Skeletal muscle cell (primary cell): ENCODE data around the gene ZSWIM4.

Experiments used
- DNase-seq: peaks from one replicate; pipeline ENCODE4 v3.0.0-alpha.2; 2010; ENCODE audit warnings: low read depth
- H3K4me3 ChIP-seq: 2 replicates; pipeline ENCODE4 v1.5.1; 2011; ENCODE audit warnings: low read depth, mild to moderate bottlenecking, control low read depth, low read length, moderate library complexity

ZSWIM4 gene

DNA sequence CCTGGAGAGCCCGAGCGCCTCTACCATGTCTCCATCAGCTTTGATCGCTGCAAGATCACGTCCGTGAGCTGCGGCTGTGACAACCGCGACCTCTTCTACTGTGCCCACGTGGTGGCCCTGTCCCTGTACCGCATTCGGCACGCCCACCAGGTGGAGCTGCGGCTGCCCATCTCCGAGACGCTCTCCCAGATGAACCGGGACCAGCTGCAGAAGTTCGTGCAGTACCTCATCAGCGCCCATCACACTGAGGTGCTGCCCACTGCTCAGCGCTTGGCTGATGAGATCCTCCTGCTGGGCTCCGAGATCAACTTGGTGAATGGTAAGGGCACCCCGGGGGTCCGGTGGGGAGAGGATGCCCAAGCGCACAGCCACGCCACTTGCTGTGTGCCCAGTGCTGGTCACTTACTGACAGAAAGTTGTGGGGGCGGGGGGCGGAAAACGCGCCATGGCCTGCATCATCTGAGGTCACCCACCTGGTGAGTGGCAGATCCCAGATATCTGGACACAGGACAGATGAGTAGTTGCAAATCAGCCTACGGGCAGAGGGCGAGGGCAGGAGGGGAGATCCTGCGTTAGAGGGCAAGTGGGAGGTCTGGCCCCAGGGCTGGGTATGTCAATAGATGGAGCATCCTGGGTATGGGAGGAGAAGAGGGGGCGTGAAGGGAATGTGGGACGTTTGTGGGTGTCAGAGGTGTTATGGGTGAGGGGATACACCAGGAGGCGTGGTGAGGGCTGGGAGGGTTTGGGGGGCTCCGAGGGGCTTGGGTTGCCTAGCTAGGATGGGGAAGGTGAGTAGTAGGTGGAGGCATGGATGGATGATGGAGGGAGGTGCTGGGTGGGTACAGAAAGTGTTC, 9.8 kb downstream of the ZSWIM4 start:
- DNase-seq, result no peak
- H3K4me3 ChIP-seq, result no peak overlapping the region

GRCh38 chr19:13806728-13807127, 11.5 kb downstream of the ZSWIM4 start:
- no peak for DNase-seq
- H3K4me3 ChIP-seq, result no peak overlapping the region

- no peak for DNase-seq
- no peak overlapping the region for H3K4me3 ChIP-seq
Observed at GRCh38 chr19:13807421-13808021, 12.3 kb downstream of the ZSWIM4 start.

DNA sequence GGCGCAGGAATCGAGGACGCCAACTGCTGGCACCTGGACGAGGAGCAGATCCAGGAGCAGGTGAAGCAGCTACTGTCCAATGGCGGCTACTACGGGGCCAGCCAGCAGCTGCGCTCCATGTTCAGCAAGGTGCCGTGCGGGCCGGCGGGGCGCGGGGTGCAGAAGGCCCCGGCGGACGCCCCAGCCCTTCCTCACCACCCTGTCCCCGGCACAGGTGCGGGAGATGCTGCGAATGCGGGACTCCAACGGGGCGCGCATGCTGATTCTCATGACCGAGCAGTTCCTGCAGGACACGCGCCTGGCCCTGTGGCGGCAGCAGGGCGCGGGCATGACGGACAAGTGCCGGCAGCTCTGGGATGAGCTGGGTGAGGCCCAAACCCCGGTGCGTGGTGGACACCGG, 13.6 kb downstream of the ZSWIM4 start:
- no peak for DNase-seq
- H3K4me3 ChIP-seq, result no peak overlapping the region

- no peak overlapping the region for H3K4me3 ChIP-seq
- no peak for DNase-seq
Observed at GRCh38 chr19:13812544-13812943, 17.3 kb downstream of the ZSWIM4 start.

DNA sequence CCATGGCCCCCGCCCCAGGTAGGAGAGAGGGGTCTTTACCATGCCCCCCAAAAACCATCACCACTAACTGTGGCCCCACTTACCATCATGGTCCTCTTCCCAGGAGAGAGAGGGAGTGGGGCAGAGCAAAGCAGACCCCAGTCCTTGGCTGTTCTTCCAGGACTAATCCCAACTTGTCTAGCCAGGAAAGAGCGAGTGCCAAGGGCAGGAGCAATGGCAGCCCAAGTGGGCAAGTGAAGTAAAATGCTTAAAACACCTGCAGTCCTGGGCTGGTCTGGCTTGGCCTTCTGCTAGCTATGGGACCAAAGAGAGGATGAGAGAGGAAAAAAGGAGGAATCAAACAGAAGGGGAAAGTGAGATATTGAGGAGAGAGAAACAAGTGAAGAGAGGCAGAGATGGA, 17.9 kb downstream of the ZSWIM4 start:
- no peak overlapping the region for H3K4me3 ChIP-seq
- DNase-seq, result no peak

DNA sequence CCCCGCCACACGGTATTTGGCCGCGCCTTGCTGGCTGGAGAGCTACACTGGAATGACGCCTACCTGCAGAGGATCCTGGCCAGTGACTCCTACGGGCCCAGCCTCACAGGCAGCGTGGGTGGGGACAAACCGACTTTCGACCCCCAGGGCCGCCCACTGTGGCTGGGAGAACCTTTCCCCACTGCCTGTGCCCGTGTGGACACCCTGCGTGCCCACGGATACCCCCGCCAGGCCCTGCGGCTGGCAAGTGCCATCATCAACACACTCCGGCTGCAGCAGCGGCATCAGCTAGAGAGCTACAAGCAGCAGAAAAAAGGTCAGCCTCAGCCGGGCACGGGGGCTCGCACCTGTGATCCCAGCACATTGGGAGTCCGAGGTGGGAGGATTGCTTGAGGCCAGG, 19.3 kb downstream of the ZSWIM4 start:
- DNase-seq, result no peak
- H3K4me3 ChIP-seq, result no peak overlapping the region

GRCh38 chr19:13817018-13817614, 21.9 kb downstream of the ZSWIM4 start:
- H3K4me3 ChIP-seq, result no peak overlapping the region

DNA sequence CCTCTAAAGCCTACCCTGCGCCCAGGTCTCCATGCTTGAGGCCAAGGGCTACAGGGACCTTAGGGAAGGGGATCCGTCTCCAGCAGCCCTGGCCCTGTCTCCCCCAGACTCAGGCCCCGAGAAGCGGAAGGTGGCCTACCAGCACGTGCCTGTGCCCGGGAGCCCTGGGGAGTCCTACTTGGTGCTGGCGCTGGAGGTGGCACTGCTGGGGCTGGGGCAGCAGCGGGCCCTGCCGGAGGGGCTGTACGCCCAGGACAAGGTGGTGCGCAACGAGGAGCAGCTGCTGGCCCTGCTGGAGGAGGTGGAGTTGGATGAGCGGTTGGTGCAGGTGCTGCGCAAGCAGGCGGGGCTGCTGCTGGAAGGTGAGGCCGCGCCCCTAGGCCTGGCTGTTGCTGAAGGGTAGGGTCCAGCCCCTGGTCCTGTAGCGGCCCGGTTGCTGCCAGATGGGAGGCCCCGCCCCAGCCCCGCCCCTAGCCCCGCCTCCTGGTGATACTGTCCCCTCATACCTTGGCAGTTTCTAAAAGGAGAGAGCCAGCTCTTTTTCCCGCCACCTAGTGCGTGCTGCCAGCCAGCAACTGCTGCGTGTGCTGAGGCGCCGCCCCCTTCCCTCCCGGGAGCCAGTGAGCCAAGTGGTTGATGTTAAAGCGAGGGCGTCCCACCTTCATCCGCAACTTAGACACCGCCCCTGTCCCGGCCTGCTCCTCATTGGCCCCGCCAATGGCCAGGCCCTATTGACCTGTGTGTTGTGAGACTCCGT, 22.6 kb downstream of the ZSWIM4 start:
- H3K4me3 ChIP-seq, result no peak overlapping the region
- no peak for DNase-seq

More at GRCh38 chr19:13817018-13817614, 21.9 kb downstream of the ZSWIM4 start:
- DNase-seq, result no peak

GRCh38 chr19:13819238-13819637, 24.0 kb downstream of the ZSWIM4 start:
- no peak overlapping the region for H3K4me3 ChIP-seq
- no peak for DNase-seq

DNA sequence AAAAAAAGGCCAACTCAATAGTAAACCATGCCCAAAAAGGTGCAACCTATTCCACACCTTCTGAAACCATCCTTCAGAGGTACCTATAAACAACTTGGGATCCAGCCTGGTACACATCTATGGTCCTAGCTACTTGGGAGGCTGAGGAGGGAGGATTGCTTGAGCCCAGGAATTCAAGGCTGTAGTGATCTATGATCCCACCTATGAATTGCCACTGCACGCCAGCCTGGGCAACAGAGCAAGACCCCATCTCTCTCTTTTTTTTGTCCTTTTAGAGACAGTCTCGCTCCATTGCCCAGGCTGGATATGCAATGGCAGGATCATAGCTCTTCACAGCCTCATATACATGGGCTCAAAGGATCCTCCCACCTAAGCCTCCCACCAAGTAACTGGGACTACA, 26.0 kb downstream of the ZSWIM4 start:
- DNase-seq, result no peak
- H3K4me3 ChIP-seq, result no peak overlapping the region

DNA sequence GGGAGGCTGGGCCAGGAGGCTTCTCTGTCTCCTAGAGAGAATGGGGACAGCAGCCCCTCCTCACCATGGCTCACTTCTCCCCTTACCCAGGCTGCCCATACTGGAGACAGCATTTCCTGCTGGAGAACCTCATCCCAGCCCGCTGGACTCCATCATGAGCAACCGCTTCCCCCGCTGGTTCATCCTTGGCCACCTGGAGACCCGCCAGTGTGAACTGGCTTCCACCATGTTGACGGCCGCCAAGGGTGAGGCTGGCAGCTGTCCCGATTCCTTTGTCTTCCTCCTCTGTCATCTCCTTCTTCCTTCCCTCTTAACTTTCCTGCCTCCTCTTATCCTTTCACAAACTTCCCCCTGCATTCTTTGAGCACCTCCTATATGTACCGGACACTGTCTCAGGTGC, 28.0 kb downstream of the ZSWIM4 start:
- no peak for DNase-seq
- H3K4me3 ChIP-seq, result no peak overlapping the region

DNA sequence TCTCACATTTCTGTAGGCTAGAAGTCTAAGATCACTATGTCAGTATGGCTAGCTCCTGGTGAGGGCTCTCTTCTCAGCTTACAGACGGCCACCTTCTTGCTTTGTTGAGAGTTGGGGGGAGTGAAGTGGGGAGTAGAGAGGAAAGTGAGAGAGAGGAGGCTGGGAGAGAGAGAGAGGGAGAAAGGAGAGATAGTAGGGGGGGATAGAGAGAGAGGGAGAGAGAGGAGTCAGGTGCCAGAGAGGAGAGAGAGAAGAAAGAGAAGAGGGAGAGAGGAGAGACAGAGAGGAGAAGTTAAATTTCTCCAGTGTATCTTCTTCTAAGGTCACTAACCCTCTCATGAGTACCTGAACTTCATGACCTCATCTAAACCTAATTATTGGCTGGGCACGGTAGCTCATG, 28.7 kb downstream of the ZSWIM4 start:
- H3K4me3 ChIP-seq, result no peak overlapping the region
- DNase-seq, result no peak

GRCh38 chr19:13824703-13825102, 29.5 kb downstream of the ZSWIM4 start:
- H3K4me3 ChIP-seq, result no peak overlapping the region
- DNase-seq, result no peak

DNA sequence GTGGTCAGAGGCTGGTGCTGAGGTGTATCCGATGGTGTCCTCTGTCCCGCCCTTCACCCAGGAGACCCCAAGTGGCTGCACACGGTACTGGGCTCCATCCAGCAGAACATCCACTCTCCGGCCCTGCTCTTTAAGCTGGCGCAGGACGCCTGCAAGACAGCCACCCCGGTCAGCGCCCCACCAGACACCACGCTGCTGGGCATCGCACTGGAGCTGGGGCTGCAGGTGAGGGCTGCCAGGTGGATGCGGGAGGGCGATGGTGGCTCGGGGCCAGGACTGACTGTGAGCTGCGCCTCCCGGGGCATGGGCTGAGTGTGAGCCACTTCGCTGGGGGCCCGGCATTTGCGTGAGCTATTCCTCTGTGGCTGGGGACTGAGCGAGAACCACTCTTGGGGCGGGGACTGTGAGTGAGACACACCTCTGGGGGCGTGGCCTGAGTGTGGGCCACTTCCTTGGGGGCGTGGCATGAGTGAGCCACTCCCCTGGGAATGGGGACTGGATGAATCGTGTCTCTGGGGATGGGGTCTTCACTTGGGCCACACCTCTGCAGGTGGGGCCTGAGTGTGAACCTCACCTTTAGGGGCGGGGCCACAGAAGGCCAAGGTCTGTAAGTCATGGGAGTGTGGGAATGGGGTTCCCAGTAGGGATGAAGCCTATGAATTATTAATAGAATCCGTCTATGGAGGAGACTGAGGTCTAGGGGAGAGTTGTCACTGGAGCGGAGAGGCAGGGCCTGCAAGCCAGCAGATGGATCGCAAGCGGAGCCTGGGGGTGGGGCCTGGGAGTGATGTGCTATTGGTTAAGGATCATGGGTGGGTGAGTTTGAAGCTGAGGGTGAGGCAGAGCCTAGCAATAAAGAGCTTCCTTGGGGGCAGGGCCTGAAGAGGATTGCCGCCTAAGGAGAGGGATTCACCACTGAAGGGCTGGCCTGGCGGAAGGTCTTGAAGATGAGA, 30.5 kb downstream of the ZSWIM4 start:
- DNase-seq, result no peak
- H3K4me3 ChIP-seq, result no peak overlapping the region

- no peak for DNase-seq
Observed at GRCh38 chr19:13826652-13827235, 31.5 kb downstream of the ZSWIM4 start.

GRCh38 chr19:13827656-13828055, 32.4 kb downstream of the ZSWIM4 start:
- no peak overlapping the region for H3K4me3 ChIP-seq
- DNase-seq, result no peak

More at GRCh38 chr19:13826652-13827235, 31.5 kb downstream of the ZSWIM4 start:
- H3K4me3 ChIP-seq, result no peak overlapping the region

DNA sequence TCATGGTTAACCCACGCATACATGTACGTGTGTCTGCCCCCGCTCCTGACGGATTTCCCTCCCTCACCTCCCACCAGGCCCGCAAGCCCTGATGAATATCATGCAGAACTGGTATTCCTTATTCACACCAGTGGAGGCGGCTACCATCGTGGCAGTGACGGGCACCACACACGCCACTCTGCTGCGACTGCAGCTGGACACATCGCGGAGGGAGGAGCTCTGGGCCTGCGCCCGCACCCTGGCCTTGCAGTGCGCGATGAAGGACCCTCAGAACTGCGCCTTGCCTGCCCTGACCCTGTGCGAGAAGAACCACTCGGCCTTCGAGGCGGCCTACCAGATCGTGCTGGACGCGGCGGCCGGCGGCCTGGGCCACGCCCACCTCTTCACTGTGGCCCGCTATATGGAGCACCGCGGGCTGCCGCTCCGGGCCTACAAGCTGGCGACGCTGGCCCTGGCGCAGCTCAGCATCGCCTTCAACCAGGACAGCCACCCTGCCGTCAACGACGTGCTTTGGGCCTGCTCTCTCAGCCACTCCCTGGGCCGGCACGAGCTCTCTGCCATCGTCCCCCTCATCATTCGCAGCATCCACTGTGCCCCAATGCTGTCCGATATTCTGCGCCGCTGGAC, 35.0 kb downstream of the ZSWIM4 start:
- no peak for DNase-seq
- no peak overlapping the region for H3K4me3 ChIP-seq
